ENCODE data around the gene CENPL. TPM values are rescaled to one million over a fixed set of nuclear protein-coding genes. Genes with fewer than 3 reads are reported as not detected.
A peak's percentile ranks its signal among the peaks of the same experiment; 100 is the strongest.

Gene CENPL
- total and polyA plus RNA-seq, 9 of the 15 experiments (the other 6 are each of a cell fraction or from before 2014, with no cell fraction given), result 33.0 to 52.7 (median 39.7) TPM

DNA sequence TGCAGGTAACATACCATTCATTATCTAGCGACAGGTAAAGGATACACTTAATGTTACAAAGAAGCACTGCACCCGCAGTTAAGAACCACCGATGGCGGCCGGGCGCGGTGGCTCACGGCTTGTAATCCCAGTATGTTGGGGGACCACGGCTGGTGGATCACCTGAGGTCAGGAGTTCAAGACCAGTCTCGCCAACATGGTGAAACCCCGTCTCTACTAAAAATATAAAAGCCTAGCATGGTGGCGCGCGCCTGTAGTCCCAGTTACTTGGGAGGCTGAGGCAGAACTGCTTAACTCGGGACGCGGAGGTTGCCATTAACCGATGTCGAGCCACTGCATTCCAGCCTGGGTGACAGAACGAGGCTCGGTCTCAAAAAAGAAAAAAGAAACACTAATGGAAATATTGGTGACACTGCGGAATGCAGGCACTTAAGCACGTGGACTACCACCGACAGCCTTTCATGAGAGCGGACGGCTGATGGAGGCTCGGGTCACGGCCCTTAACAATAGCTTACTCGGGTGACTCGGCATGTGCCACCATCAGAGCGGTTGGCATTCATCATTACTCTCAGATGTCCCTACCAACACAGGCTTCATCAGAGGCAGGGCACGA lies 42.6 kb upstream of the CENPL start (continued):
- TF ChIP-seq, protein P1, sequence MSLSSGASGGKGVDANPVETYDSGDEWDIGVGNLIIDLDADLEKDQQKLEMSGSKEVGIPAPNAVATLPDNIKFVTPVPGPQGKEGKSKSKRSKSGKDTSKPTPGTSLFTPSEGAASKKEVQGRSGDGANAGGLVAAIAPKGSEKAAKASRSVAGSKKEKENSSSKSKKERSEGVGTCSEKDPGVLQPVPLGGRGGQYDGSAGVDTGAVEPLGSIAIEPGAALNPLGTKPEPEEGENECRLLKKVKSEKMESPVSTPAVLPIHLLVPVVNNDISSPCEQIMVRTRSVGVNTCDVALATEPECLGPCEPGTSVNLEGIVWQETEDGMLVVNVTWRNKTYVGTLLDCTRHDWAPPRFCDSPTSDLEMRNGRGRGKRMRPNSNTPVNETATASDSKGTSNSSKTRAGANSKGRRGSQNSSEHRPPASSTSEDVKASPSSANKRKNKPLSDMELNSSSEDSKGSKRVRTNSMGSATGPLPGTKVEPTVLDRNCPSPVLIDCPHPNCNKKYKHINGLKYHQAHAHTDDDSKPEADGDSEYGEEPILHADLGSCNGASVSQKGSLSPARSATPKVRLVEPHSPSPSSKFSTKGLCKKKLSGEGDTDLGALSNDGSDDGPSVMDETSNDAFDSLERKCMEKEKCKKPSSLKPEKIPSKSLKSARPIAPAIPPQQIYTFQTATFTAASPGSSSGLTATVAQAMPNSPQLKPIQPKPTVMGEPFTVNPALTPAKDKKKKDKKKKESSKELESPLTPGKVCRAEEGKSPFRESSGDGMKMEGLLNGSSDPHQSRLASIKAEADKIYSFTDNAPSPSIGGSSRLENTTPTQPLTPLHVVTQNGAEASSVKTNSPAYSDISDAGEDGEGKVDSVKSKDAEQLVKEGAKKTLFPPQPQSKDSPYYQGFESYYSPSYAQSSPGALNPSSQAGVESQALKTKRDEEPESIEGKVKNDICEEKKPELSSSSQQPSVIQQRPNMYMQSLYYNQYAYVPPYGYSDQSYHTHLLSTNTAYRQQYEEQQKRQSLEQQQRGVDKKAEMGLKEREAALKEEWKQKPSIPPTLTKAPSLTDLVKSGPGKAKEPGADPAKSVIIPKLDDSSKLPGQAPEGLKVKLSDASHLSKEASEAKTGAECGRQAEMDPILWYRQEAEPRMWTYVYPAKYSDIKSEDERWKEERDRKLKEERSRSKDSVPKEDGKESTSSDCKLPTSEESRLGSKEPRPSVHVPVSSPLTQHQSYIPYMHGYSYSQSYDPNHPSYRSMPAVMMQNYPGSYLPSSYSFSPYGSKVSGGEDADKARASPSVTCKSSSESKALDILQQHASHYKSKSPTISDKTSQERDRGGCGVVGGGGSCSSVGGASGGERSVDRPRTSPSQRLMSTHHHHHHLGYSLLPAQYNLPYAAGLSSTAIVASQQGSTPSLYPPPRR (CRISPR knock-in tag; IDR thresholded peaks at IDR 0.05; ENCODE audit: borderline replicate concordance), result no peak
- TF ChIP-seq ZFP1 (CRISPR knock-in tag; IDR thresholded peaks at IDR 0.05) (no peak), EGR1 (conservative IDR thresholded peaks at IDR 0.05) (no peak), SMARCA5 (IDR thresholded peaks at IDR 0.05) (0 out of 2 replicates have a peak, but pooled peaks have one; percentile 20), FIP1L1 (IDR thresholded peaks at IDR 0.05; ENCODE audit: low read depth, low read length, poor library complexity, severe bottlenecking) (no peak), BCLAF1 (IDR thresholded peaks at IDR 0.05; ENCODE audit: borderline replicate concordance in 1 of 2, control insufficient read depth in 1 of 2, low read depth in 2 of 2, low read length in 1 of 2) (no peak), SIN3A (IDR thresholded peaks at IDR 0.05; ENCODE audit: borderline replicate concordance in 2 of 2, control insufficient read depth in 1 of 2, low read depth in 2 of 2, low read length in 2 of 2) (peak in 1 of 2 experiments; percentile 66; a peak in 2 of 4 replicates), CBFB (CRISPR knock-in tag; IDR thresholded peaks at IDR 0.05) (0 out of 2 replicates have a peak, but pooled peaks have one; percentile 73), THRB (CRISPR knock-in tag; conservative IDR thresholded peaks at IDR 0.05) (no peak), BRCA1 (IDR thresholded peaks at IDR 0.05) (no peak), BRCA1 (CRISPR knock-in tag; IDR thresholded peaks at IDR 0.05) (peak; percentile 83; the same call in 1 of the 2 replicates), RBM34 (IDR thresholded peaks at IDR 0.05; ENCODE audit: borderline replicate concordance, insufficient read depth, low read length) (no peak), RFX5 (IDR thresholded peaks at IDR 0.05; ENCODE audit: low read depth, low read length) (no peak), ZNF212 (CRISPR knock-in tag; IDR thresholded peaks at IDR 0.05) (no peak), TEAD4 (IDR thresholded peaks at IDR 0.05; ENCODE audit: low read length) (no peak), TEAD4 (CRISPR knock-in tag; IDR thresholded peaks at IDR 0.05; ENCODE audit: borderline replicate concordance) (peak; percentile 88), SMAD2 (IDR thresholded peaks at IDR 0.05; ENCODE audit: low read depth, low read length) (no peak)
- TF ChIP-seq, protein P2, sequence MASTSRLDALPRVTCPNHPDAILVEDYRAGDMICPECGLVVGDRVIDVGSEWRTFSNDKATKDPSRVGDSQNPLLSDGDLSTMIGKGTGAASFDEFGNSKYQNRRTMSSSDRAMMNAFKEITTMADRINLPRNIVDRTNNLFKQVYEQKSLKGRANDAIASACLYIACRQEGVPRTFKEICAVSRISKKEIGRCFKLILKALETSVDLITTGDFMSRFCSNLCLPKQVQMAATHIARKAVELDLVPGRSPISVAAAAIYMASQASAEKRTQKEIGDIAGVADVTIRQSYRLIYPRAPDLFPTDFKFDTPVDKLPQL (IDR thresholded peaks at IDR 0.05; ENCODE audit: extremely low read depth, insufficient read length), result no peak
